Cortex of kidney (tissue), 1 donor: ENCODE results near the gene NSRP1.
"Not testable (repeated sequence)": the region's sequence is repeated elsewhere in the genome, so short reads cannot be mapped to it uniquely, and the experiment has no call there.

ENCODE experiments used
- DNase-seq: peaks from one replicate; lab custom pipeline; 2025; lab: John Stamatoyannopoulos, UW

The NSRP1 gene, protein sequence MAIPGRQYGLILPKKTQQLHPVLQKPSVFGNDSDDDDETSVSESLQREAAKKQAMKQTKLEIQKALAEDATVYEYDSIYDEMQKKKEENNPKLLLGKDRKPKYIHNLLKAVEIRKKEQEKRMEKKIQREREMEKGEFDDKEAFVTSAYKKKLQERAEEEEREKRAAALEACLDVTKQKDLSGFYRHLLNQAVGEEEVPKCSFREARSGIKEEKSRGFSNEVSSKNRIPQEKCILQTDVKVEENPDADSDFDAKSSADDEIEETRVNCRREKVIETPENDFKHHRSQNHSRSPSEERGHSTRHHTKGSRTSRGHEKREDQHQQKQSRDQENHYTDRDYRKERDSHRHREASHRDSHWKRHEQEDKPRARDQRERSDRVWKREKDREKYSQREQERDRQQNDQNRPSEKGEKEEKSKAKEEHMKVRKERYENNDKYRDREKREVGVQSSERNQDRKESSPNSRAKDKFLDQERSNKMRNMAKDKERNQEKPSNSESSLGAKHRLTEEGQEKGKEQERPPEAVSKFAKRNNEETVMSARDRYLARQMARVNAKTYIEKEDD

DNA sequence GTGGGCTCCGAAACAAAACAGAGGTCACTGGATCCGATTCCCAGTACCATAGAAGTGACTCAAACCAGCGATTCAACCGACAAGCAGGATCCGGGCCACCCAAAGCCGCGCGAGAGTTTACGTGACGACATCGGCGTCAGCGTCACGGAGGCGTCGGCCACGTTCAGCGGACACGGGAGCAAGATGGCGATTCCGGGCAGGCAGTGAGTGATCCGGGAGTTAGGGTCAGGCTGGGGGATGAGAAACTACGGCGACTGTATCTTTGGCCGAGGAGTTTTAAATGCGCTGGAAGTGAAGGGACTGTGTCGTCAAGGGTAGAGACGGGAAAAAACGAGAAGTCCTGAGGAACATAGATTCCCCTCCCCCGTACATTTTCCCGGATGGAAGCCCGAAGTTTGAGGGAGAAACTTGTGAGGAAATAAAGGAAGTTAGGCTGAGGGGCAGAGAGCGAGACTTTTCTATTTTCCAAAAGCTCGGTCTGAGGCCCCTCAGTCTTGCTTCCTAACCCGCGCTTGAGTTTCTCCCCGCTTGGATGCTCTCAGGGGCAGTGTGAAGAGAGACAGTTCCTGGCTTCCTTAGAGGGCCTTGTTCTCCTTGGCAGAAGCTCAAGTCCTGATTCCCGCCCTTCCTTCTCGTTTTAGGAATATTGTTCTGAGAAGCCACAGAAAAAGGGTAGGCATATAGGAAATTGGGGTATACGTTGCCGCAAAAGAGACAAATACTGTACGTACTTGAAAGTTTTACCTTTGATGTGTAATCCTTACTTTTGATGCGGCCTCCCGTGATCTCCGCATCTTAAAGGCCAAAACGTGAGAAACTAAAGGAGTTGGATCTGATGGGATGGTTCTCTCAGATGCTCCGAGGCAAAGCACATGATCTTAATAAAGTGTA lies at the start of gene NSRP1:
NSRP1 (plus strand) TSS at position 156 of the 891 bp plus-strand sequence; CDS start at position 184, 28 bp downstream.
- no peak for DNase-seq

DNA sequence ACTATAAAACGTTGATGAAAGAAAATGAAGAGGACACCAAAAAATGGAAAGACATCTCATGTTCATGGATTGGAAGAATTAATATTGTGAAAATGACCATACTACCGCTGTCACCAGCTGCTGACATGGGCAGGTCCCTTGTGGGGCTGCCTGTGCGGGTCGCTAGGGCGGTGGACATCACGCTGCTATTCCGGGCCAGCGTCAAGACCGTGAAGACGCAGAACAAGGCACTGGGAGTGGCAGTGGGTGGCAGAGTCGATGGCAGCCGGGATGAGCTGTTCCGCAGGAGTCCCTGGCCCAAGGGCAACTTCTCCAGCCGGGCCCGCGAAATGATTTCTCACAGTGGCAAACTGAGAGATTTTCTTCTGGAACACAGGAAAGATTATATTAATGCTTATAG lies 48.2 kb upstream of the NSRP1 start:
- DNase-seq, result no peak

GRCh38 chr17:30074254-30074653 lies 42.4 kb upstream of the NSRP1 start:
- no peak for DNase-seq

DNA sequence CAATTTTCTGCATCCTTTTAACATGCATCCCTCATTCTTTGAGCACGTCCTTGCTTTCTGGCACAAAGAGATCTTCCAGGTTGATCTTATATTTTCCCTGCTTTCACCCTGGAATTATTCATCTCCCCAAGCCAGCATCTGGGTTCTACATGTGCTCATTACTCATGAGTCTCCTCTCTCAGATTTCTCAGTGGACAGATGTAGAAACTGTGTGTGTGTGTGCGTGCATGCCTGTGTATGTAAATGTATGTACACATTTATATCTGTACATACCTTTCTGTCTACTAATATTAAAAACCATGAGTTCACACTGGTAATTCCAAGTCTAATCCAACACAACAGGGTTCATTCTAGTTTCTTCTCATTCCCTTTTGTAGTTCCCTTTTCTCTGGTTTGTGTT lies 41.9 kb upstream of the NSRP1 start:
- DNase-seq, result no peak

GRCh38 chr17:30082773-30083172 lies 33.8 kb upstream of the NSRP1 start:
- DNase-seq, result no peak

DNA sequence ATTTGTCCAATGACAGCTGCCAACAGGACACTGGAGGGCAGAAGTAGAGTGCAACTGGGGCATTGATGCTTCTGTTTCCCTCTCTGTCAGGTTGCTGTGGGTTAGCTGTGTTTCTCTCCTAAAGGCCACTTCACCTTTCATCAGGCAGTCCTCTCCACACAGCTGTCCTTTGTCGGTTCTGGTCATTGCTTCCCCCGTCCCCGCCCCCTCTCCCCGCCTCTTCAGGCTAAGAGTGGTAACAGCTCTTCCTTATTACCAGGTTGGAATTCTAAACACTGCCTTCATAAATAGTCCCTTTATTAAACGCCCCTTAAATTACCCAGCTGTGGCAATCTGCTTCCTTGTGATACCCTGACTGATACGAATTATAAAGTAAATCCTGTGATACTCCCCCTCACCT lies 31.8 kb upstream of the NSRP1 start:
- no peak for DNase-seq

GRCh38 chr17:30086896-30087295 lies 29.7 kb upstream of the NSRP1 start:
- DNase-seq, result no peak

- DNase-seq, result not testable (repeated sequence)
Measured at GRCh38 chr17:30087431-30087830, 29.2 kb upstream of the NSRP1 start.

DNA sequence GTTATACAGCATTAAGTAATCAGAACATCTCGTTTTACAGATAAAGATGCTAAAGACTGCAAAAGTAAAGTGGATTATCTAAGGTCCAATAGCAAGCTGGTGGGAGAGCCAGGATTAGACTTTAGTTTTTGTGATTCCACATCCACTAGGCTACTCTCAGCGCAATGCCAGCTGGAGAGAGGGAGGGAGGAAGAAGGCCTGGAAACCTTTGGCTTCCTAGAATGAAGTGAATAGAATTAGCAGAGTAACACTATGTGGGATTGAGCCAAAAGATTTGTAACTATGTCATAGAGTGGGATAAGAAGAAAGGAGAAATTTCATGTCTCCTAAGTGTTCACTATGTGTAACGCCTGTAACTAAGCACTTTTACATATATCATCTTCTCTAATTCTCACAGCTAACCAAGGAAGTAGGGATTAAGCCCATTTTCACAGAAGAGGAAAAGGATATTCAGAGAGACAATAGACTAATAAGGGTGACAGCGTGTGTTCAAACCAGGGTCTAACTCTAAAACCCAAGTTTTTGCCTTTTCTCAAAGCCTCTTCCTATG lies 25.4 kb upstream of the NSRP1 start:
- DNase-seq, result no peak

- no peak for DNase-seq
Measured at GRCh38 chr17:30091771-30092170, 24.8 kb upstream of the NSRP1 start.

- no peak for DNase-seq
Measured at GRCh38 chr17:30092886-30093285, 23.7 kb upstream of the NSRP1 start.

DNA sequence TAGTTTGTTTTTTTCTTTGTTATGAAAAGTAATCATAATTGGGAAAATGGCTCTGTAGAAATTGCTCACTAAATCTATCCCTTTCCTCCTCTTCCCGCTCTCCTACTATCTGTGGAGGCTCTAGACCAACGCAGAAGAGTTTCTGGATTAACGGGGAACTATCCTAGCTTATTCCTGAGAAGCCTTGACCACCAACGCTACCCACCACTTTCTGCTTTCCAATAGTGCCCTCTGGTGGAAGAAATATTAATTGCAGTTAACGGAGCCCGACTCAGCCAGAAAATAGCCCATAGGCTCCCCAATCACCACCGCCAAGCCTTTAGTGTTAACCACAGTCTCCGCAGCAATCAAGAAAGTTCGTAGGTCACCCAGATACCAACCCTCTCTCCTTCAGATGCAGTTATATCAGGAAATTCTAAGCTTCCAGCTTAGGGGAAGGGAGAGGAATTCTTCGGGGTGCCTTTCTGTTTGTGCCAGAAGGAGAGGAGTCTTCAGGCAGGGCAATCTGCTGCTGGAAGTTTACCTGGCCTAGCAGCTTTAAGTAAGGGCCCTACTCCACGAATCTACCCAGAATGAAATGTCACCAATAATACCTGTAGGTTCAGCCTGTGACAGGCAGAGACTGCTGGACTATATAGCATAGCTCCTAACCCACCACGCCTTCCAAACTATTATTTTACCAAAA lies 23.0 kb upstream of the NSRP1 start:
- no peak for DNase-seq

GRCh38 chr17:30095507-30096244 lies 20.9 kb upstream of the NSRP1 start:
- DNase-seq, result no peak

DNA sequence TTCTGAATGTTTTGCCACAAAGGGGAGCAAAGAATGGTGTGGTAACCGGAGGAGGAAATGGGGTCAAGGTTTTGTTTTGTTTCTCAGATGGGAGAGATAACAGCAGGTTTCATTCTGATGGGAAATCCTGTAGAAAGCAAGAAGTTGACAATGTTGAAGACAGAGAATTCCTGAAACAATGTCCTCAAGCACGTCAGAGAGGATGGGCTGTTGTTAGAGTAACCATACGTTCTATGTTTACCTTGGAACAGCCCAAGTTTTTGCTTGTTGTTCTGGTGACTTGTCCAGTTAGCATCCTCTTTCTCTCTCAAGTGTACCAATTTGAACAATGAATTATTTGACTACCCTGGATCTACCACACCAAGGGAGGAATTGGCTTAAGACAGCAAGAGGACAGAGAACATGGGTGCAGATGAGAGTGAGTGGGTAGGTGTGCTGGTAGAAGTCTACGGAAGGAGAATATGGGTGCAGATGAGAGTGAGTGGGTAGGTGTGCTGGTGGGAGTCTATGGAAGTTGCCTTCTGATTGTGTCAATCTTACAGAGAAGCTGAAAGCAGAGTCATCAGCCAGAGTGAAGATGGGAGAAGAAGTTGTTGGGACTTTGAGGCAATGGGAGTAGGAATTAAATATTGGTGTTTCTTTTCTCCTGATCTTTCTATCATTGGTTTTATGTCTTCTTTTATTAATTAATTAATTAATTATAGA lies 14.8 kb upstream of the NSRP1 start:
- no peak for DNase-seq

- DNase-seq, result no peak
Measured at GRCh38 chr17:30103921-30104320, 12.7 kb upstream of the NSRP1 start.

DNA sequence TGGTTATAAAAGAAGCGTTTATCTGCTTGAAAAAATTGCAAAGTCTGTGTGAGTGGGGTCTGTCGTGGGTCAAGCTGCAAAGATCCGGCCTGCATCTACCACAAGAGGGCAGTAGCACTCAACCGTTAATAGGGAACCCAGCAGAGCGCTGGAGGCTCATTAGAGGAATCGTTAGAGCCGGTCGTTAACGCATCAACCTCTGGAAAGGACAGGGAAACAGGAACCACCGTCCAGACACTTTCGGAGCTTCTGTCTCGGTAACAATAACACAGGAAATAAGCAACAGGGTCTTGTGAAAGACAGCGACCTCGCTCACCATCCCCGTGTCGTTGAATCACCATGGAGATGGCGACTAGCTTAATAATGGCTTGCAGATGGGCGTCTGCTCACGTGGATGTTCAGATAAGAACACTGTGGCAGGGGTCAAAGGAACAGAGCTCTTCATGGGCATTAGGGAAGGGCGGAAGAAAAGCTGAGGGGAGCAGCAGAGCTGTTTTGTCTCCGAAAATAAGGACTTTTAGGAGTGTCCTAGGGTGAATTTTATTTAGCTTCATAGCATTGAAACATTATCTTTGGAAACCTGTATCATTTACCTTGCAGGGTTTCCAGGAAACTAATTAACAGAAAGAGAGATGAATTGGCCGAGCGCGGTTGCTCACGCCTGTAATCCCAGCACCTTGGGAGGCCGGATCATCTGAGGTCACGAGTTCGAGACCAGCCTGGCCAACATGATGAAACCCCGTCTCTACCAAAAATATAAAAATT lies 11.9 kb upstream of the NSRP1 start:
- DNase-seq, result no peak

DNA sequence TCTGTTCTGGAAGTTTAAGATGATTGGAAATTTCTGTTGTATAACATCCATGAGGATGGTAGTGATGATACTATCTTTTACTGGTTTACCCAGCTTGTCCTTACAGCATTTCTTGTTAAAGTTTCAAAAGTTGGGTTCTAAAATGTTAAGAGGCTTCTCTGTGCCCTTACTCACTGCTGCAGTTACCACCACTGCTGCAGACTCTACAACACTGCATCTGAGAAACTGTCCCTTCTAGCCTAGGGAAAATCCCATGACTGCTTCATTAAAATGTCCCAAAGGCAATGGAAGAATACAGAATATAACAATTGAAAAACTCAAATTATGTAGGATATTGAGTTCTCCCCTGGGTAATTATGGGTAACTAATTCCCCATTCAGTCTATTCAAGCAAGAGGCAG lies 3.8 kb upstream of the NSRP1 start:
- DNase-seq, result no peak

GRCh38 chr17:30113213-30113612 lies 3.4 kb upstream of the NSRP1 start:
- DNase-seq, result no peak

DNA sequence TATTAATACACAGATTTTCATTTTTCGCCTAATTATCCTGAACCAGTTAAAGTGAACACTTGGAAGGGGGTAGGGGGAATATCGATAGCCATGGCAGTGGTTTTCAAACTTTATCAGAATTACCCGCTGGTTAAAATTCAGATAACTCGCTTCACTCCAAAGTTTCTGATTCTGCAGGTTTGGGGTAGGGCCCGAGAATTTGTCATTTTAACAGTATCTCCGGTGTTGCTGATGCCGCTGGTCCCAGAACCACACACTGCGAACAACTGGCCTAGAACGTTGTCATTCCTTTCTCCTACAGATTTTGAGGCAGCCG lies 313 bp upstream of the NSRP1 start:
- DNase-seq, result no peak

- no peak for DNase-seq
Measured at GRCh38 chr17:30117675-30118081, 1.1 kb downstream of the NSRP1 start.
